HK-2 (cell line): ENCODE measurements around the gene NFIA.

ENCODE experiments used
- DNase-seq: peaks from one replicate; pipeline ENCODE4 v3.0.0-alpha.2; 2018; ENCODE audit not compliant: unreplicated experiment

NFIA gene

DNA sequence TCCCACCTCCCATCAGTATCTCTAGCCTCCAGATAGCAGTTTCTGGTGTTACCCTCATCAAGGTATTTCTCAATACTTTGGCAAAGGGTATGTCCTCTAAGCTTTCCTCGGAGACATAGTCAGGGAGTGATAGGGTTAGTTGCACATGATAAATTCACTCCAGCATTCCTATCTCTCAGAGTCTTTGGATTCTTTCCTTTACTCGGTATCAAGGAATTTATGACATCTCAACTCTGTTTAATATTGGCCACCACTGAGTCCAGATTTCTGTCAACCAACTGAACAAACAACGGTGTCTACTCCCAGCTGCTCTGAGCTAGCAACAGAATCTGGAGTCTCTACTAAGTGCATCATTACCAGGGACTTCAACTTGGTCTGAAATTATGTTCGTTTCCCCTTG is 409.1 kb downstream of the NFIA start:
- no peak for DNase-seq

- no peak for DNase-seq
Measured at GRCh38 chr1:61494000-61494399, 411.6 kb downstream of the NFIA start.

DNA sequence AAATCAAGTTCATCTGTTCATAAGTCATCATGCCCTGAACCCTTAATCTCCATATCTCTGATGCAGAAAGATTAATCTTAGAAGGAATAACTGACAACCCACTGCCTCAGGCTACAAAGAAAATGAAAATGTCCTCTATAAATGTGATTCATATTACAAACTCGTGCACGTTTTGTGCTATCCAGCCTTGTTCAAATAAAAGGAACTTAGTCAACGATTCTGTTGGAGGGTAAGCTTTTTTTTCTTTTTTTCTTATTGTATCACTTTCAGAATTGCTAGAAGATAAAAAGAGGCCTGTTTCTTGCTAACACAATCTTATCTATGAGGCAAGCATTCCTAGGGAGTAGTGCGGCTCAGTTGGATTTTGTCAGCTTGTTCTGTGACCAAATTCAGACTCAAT is 414.1 kb downstream of the NFIA start:
- DNase-seq, result no peak

GRCh38 chr1:61497013-61497412 is 414.7 kb downstream of the NFIA start:
- DNase-seq, result no peak

GRCh38 chr1:61498342-61498741 is 416.0 kb downstream of the NFIA start:
- no peak for DNase-seq

- no peak for DNase-seq
Measured at GRCh38 chr1:61501971-61502916, 419.9 kb downstream of the NFIA start.

- DNase-seq, result no peak
Measured at GRCh38 chr1:61504305-61504704, 421.9 kb downstream of the NFIA start.

DNA sequence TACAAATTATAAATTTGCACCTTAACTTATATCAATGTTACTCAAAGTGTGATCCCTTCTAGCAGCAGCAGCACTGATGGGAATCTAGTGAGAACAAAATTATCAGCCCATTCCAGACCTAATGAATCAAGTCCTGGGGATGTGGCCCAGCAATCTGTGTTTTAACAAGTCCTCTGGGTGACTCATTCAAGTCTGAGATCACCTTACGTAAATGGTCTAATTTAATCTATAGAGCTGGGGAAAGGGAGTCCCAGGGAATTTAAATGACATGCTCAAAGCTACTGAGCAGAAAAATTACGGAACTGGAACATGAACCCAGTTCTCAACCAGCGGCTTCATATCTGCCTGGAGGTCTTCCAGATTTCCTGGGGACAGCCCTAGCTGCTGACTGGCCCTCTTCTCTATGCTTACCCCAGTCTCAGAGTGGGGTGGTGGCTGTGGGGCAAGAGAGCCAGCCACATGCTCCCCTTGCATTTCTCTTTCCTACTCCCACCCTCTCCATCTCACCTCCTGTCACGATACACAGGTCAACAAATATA is 422.6 kb downstream of the NFIA start:
- DNase-seq, result no peak

- DNase-seq, result no peak
Measured at GRCh38 chr1:61506236-61506635, 423.9 kb downstream of the NFIA start.

GRCh38 chr1:61506944-61507500 is 424.7 kb downstream of the NFIA start:
- no peak for DNase-seq
